Fibroblast of gingiva (primary cell): ENCODE measurements around the gene JAKMIP1.

Experiments used
- DNase-seq: peaks from one replicate; pipeline ENCODE4 v3.0.0-alpha.2; 2011; ENCODE audit warnings: low read depth

Gene JAKMIP1

GRCh38 chr4:6180841-6181631 lies 19.3 kb downstream of the JAKMIP1 start:
- no peak for DNase-seq

DNA sequence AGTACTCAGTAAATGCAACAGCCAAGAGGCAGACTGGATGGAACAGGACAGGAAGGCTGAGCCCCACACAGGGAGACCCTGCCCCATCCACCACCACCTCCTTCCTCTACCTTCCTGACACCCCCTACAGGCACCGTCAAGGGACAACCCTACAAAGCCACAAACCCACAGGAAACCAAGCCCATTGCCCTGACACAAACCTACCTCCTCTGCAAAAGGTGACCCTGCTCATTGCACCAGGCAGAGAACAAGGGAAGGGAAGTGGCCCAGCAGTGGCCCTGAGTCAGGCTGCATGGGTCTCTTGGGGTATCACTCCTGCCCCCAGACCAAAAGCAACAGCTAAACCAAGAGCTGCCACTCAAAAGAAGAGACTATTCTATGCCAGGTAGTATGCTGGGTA lies 21.0 kb downstream of the JAKMIP1 start:
- no peak for DNase-seq

DNA sequence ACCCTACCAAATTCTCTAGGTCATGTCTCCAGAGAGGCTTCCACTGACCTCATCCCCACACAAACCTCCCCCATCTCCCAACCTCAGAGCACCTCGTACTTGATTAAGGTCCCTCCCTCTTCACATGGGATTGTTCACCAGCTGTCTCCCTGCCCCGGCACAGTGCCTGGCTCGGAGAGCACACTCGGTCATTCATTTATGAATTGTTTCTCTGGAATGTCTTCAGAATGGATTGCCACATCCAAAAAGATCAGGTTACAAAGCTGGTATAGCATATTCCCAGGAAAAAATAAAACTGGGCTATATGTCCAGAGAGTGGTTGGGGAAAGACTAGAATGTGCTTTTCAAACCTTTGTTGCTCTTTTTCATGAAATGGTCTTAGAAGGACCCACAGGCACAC lies 21.6 kb downstream of the JAKMIP1 start:
- DNase-seq, result no peak

DNA sequence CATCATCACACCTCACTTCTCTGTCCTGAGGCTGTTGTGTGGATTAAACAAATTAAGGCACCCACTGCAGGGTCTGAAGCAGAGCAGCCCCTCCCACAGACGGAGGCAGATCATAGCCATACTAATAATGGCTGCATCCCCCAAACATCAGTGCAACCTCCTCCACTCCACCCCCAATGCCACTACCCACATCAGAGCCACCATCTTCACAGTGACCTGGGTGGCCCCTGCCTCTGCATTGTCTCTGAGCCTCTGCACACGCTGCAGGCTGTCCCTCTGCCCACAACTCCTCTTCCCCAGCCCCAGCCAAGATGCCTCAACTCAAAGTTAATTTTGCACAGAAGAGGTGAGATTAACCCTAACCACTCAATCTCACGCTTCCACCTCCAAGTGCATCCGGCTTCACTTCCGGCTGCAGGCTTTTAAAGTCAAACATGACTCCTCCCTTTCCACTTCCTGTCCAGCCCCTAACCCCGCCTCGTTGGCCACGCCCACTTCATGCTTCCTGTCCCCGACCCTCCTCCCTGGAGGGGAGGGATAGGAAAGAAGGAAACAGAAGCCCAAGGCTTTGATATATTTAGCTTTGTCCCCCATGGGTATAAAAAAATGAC lies 22.7 kb downstream of the JAKMIP1 start:
- DNase-seq, result no peak

DNA sequence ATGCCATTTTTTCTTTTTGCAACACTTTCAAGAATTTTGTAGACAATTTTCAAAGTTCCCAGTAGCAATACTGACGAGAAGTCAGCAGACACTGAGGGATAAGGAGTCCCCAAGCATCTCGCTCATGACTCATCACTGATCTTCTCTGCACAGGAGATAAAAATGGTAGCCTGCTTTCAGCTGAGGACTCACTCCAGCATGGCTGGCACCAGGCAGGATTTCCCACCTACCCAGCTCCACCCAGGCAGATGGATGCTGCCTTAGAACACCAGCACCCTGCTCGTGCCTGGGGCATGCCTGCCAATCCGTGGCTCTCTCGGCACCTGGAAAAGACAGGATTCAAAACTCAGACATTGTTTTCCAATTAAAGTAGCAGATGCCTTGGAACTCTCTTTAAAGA lies 24.9 kb downstream of the JAKMIP1 start:
- DNase-seq, result no peak

DNA sequence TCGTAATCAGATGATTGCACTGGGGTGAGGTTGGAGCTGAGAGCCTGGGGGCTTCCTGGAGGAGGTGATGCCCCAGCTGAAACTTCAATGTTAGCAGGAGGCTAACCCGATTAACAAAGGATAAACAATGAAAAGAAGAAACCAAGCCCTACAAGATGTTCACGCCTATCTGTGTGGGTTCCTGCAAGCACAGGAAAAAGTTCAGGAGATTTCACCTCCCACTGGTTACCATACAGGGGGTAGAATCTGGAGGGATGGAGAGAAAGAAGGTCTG lies 27.5 kb downstream of the JAKMIP1 start:
- no peak for DNase-seq

DNA sequence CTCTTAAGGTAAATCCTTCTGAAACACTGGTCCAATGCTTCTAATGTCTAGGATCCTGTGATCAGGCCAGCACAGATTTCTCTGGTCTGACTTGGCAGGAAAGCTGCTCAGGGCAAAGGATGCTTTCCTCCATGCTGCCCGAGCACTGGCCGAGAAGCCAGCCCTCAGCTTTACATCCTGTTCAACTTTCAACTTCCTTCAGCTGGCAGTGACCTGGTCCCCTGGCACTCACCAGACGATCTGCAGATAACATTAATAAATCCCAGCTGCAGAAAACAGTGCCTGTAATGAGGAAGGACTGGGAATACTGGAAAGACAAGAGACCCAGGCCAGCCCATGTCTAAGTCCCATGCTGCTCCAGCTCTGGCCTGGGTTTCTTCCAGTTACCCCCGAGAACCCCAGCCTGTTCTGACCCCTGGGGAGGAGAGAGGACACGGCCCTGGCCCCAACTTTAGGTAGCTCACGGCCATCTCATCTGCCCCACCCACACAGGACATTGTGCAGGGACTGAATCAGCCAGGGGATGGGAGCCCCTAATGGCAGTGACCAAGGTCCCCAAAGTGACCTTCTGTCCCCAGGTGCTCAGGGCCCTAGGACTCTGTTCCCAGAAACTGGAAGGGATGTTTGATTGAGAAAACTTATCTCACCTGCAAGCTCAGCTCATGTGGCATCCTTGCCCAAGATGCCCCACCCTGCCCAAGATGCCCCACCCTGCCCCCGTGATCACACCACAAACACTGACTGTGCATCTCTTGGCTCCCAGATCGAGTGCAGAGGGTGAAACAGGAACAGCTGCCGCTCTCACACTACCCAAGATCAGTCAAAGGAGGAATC lies 28.0 kb downstream of the JAKMIP1 start:
- no peak for DNase-seq

GRCh38 chr4:6169239-6169638 lies 31.1 kb downstream of the JAKMIP1 start:
- DNase-seq, result no peak

DNA sequence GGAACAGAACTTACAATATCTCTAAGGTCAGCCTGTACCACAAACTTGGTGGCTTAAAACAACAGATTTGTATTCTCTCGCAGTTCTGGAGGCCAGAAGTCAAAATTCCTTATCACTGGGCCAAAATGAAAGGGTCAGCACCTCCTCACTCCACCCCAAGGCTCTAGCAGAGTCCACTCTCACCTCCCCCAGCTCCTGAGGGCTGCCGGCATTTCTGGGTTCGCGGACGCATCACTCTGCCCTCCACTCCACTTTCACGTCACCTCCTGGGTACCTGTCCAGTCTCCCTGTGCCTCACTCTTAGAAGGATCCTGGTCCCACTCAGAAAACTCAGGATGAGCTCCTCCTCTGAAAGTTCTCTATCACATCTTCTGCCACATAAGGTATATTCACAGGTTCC lies 34.6 kb downstream of the JAKMIP1 start:
- DNase-seq, result no peak

DNA sequence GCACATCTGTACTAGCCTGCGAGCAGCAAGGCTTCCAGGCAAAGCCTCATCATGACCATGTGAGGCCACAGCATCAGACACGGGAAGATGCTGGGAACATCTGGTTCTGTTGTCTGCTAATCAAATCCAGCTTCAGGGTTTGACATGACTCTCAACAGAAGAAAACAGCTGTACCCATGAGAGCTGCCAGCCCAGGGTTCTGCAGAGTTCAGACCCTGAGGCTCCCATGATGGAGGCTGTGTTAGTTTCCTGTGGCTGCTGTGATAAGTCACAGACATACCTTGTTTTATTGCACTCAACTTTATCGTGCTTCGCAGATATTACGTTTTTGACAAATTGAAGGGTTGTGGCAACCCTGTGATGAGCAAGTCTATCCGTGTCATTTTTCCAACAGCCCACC lies 37.5 kb downstream of the JAKMIP1 start:
- no peak for DNase-seq

DNA sequence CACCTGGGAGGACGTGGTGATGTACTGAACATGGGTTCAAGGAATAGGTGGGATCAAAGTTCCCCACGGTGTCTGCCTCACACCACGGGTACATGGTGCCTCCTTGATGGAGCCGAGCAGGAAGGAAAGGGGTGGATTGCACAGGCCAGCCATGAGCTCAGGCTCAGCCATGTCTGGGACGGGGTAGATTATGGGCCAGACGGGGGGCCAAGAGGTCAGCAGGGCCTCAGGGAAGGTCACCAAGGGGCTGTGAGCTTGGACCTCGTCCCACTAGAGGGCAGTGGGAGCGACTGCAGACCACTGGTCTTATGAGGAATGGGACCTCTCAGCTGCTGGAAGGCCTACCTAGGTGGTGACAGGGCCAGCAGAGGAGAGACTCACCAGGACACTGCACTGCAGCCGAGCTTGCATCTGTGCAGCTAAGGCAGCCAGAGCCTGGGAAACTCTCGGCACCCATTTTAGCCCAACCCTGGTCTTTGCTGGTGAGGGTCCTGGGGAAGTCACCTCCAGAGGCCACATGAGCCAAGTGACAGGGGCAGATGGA lies 38.4 kb downstream of the JAKMIP1 start:
- DNase-seq, result no peak

DNA sequence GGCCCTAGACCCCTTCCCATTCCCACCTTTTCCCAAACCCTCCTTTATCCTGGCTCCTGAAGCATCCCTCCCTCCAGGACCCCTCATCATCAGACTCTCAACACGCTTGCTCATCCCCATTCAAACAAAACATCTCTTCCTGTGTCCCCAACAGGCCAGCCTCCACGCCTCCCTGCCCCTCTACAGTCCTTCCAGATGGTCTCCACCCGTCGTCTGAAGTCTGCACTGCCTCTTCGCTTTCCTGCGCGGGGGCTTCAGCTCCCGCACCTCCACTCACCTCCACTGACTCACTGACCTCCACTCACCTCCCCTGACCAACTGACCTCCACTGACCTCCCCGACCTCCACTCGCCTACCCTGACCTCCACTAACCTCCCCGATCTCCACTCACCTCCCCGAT lies 39.8 kb downstream of the JAKMIP1 start:
- no peak for DNase-seq

GRCh38 chr4:6157926-6158325 lies 42.4 kb downstream of the JAKMIP1 start:
- no peak for DNase-seq

GRCh38 chr4:6155996-6156750 lies 44.2 kb downstream of the JAKMIP1 start:
- DNase-seq, result no peak

DNA sequence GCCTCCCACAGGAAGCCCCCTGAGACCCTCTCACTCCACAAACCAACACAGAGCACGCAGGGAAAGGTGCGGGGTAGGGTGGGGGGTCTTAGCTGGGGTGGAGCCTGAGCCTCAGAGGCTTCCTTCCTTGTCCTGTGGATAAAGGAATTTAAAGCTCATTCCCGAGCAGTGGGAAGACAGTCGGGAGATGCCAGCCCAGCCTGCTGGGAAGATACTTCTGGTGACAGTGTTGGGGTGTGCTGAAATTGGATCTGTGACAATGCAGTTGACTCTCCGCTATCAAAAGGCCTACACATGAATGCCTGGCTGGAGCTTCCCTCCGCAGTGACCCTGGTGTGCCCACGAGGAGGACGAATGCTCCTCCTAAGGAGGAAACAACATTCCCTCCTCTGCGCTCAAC lies 45.5 kb downstream of the JAKMIP1 start:
- DNase-seq, result no peak

DNA sequence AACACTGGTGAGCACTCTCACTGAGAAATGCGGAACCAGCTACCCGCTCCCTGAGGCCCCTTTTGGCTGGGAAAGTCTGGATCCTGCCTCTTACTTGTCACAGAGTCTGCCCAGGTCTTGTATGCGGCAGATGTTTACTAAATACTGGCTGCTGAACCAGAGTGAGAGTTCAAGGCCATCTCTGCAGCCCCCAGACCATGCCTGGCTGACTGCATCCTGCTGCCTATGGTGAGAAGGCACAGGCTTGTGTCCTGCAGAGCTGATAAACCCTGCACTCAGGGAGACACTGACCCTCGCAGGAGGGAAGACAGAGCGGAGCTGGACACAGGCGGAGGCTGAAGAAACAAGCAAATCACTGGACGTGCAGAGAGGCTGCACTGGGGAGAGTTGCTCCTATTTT lies 46.5 kb downstream of the JAKMIP1 start:
- DNase-seq, result no peak

DNA sequence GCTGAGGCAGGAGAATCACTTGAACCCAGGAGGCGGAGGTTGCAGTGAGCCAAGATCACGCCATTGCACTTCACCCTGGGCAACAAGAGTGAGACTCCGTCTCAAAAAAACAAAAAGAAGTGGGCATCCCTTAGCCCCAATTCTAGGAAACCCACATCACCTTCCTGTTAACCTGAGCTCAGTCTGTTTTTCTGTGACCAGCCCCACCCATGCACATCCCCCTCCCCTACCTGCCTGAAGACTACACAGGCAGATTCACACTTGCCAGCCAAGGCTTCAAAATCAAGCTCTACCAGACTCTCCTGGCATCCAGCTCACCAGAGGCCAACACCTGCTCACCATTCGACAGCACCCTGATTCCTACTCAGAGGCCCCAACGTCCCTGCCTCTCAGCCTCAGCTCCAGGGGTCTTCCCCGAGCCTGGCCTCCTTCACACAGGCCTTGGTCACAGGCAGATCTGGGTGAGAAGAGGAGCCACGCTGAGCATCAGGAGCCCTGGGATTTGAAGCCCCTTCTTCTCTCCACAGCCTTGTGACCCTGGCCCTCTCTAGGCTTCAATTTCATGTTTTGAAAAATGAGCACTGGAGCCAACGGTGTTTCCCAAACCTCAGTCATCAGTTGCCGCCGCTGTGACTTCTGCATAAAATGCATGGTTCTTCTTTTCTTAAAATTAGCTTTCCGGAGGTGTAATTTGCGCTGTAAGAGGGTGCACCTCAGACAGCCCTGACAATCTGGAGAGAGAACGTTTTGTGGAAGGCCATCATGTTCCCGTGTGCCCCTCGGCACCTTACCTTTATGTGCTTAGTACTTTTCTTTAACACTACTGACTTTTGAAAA lies 47.3 kb downstream of the JAKMIP1 start:
- DNase-seq, result no peak

DNA sequence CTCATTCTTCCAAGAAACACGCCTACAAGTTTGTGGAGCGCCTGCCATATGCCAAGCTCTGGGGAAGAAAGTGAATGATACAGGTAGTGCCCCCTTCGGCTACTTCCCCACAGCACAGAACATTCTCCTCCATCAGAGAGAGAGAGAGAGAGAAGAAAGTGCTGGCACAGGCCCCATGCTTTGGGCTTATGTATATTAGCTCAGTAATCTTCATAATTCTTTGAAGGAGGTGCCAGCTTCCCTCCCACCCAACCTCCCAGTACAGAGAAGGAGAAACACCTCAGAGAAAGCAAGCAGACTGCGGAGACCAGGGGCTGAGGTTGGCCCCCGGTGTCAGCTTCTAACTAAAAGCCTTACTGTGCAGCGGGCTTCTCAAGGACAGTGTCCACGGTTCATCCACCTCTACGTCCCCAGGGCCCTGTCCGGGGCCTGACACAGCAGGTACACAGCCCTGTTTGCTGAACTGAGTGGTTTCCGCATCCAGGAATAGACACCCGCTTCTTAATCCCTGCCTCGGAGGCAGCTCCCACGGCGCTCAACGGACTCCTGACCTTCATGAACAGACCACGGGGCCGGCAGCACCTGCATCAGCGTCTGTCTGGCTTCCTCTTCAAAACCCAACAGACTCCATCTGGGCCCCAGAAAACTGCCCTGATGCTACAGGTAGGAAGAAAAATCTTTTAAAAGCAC lies 50.2 kb downstream of the JAKMIP1 start:
- DNase-seq, result no peak

DNA sequence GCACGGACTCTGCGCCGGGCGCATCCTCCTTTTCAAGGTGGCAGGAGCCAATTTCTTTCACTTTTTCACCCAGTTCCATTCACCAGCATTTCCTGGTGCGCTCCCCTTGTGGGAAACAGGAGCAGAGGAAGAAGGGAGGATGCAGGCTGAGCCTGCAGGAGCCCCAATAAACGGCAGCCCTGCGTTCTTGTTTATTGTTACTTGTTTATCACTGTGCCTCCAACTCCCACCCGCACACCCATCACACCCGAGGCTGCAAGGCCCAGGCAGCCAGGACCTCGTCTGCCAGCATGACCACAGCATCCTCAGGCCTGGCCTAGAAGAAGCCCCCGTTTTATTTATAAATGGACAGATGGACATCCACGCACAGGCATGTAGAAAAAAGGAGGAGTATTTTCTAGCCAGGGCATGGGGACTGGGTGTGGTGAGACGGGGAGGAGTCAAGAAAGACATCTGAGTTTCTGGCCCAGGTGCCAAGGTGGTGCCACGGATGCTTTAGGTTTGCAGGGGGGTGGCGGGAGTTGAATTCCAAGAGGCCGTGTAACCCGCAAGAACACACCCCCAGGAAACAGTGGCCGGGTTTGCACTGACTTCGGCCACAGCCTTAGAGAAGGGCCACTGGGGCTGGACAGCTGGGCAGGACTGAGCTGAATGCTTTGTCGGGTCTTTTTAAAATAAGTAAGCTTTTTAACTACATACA lies 51.7 kb downstream of the JAKMIP1 start:
- DNase-seq, result no peak

DNA sequence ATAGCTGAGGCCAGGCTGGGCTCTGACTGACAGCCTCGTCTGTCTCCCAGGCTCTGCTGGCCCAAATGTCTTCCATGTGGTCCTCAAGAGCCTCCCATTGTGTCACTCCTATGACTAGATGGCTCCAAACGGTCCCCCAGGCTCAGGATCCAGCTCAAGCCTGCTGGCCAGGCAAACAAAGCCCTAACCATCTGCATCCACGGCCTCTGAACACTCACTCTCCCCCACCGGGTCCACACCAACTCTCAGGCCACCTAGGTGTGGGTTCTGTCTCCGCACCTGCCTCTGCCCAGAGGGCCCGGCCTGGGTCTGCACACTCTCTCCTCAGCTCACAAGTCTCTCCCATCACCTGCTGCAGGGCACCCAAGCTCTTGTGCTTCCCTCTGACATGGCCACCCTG lies 52.9 kb downstream of the JAKMIP1 start:
- no peak for DNase-seq
